ENCODE data around the gene PDSS2. TPM values are rescaled to one million over a fixed set of nuclear protein-coding genes. Genes with fewer than 3 reads are reported as not detected.
"Not testable (repeated sequence)": the region's sequence is repeated elsewhere in the genome, so short reads cannot be mapped to it uniquely, and the experiment has no call there.

PDSS2 gene
- 7.3 and 9.4 TPM in 2 replicates for total RNA-seq

- DNase-seq (ENCODE audit: low read depth, low spot score): peak; percentile 84
Measured at GRCh38 chr6:107459283-107460082, at the start of gene PDSS2. PDSS2 (minus strand) TSS chr6:107459564; CDS start chr6:107459285, 279 bp downstream.

- DNase-seq (ENCODE audit: low read depth, low spot score): no peak
Measured at GRCh38 chr6:107506145-107506544, 46.8 kb upstream of the PDSS2 start.

- DNase-seq (ENCODE audit: low read depth, low spot score): no peak
Measured at GRCh38 chr6:107504270-107505026, 45.1 kb upstream of the PDSS2 start.

GRCh38 chr6:107496892-107497684 is 37.7 kb upstream of the PDSS2 start:
- DNase-seq (ENCODE audit: low read depth, low spot score): no peak

GRCh38 chr6:107495971-107496370 is 36.6 kb upstream of the PDSS2 start:
- no peak for DNase-seq (ENCODE audit: low read depth, low spot score)

- DNase-seq (ENCODE audit: low read depth, low spot score): peak; percentile 44
Measured at GRCh38 chr6:107495196-107495643, 35.9 kb upstream of the PDSS2 start.

- no peak for DNase-seq (ENCODE audit: low read depth, low spot score)
Measured at GRCh38 chr6:107493158-107494057, 34.0 kb upstream of the PDSS2 start.

GRCh38 chr6:107491760-107492660 is 32.6 kb upstream of the PDSS2 start:
- no peak for DNase-seq (ENCODE audit: low read depth, low spot score)

GRCh38 chr6:107491138-107491609 is 31.8 kb upstream of the PDSS2 start:
- DNase-seq (ENCODE audit: low read depth, low spot score): no peak

GRCh38 chr6:107490566-107491137 is 31.3 kb upstream of the PDSS2 start:
- no peak for DNase-seq (ENCODE audit: low read depth, low spot score)

GRCh38 chr6:107489636-107490565 is 30.5 kb upstream of the PDSS2 start, which contains the start of gene SOBP:
SOBP (plus strand) TSS chr6:107490117; CDS start chr6:107490617, 500 bp downstream.
- DNase-seq (ENCODE audit: low read depth, low spot score): no peak

- DNase-seq (ENCODE audit: low read depth, low spot score): no peak
Measured at GRCh38 chr6:107488875-107489635, 29.7 kb upstream of the PDSS2 start.

GRCh38 chr6:107488174-107488874 is 29.0 kb upstream of the PDSS2 start:
- no peak for DNase-seq (ENCODE audit: low read depth, low spot score)

- no peak for DNase-seq (ENCODE audit: low read depth, low spot score)
Measured at GRCh38 chr6:107485157-107485556, 25.8 kb upstream of the PDSS2 start.

GRCh38 chr6:107479089-107479690 is 19.8 kb upstream of the PDSS2 start:
- DNase-seq (ENCODE audit: low read depth, low spot score): no peak

- not testable (repeated sequence) for DNase-seq (ENCODE audit: low read depth, low spot score)
Measured at GRCh38 chr6:107475826-107476225, 16.5 kb upstream of the PDSS2 start.

Measured in pulmonary artery endothelial cell (primary cell).